Measurements from ENCODE around the gene REG1B.

The REG1B gene

DNA sequence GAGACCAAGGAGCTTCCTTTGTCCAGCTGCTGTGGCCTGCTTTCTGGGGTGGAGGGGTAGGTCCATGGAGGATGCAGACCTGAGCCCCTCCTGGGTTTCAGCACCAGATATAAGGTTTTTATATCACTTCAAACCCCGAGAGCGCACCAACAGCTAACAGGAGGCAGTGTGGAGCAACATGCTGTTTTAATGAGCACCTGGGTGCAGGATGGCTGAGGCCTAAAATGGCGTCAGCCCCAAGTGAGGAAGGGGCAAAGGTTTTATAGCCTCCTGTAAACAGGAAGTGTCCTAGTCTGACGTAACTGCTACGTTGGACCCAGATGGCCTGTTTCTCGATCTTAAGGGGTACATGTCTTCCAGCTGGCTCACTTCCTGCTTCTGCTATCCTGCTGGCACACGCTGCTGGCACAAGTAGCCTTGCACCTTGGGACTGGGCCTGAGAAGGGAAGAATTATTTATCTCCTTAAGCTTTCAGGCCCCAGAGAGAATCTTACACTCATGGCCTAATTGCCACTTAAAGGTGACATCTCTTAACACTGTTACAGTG is 11.4 kb upstream of the REG1B start:
- Histone ChIP-seq H4K20me1 (ENCODE audit: insufficient read depth, low read length) (no peaks in the 10 kb centered on the region), H3K4me1 (ENCODE audit: low read length) (no peaks in the 10 kb centered on the region), H3K27ac (ENCODE audit: low read length) (no peak overlapping the region), H3K79me2 (ENCODE audit: low read length) (no peaks in the 10 kb centered on the region), H3F3A (ENCODE audit: insufficient read depth, low read length) (no peaks in the 10 kb centered on the region), H3K9me2 (replicated peaks; ENCODE audit: insufficient read depth, low read length) (no peaks in the 10 kb centered on the region), H2AFZ (ENCODE audit: low read length) (no peak overlapping the region), H3K4me2 (ENCODE audit: low read depth, low read length) (no peak overlapping the region), H3K9ac (ENCODE audit: low read length) (no peak overlapping the region), H3K9me3 (replicated peaks; ENCODE audit: insufficient read depth, low read length) (no peaks in the 10 kb centered on the region), H3K36me3 (replicated peaks; ENCODE audit: insufficient read depth, low read length) (no peaks in the 10 kb centered on the region), H3K27me3 (replicated peaks; ENCODE audit: insufficient read depth, low read length) (no peaks in the 10 kb centered on the region), H3K4me3 (ENCODE audit: low read length) (no peak overlapping the region)
- TF ChIP-seq EZH2phosphoT487 (IDR thresholded peaks at IDR 0.05; ENCODE audit: low read length) = no peak
- no peak for TF ChIP-seq EZH2 (optimal IDR thresholded peaks at IDR 0.05; ENCODE audit: low read depth, low read length)
- TF ChIP-seq, protein P1, sequence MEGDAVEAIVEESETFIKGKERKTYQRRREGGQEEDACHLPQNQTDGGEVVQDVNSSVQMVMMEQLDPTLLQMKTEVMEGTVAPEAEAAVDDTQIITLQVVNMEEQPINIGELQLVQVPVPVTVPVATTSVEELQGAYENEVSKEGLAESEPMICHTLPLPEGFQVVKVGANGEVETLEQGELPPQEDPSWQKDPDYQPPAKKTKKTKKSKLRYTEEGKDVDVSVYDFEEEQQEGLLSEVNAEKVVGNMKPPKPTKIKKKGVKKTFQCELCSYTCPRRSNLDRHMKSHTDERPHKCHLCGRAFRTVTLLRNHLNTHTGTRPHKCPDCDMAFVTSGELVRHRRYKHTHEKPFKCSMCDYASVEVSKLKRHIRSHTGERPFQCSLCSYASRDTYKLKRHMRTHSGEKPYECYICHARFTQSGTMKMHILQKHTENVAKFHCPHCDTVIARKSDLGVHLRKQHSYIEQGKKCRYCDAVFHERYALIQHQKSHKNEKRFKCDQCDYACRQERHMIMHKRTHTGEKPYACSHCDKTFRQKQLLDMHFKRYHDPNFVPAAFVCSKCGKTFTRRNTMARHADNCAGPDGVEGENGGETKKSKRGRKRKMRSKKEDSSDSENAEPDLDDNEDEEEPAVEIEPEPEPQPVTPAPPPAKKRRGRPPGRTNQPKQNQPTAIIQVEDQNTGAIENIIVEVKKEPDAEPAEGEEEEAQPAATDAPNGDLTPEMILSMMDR (IDR thresholded peaks at IDR 0.05; ENCODE audit: low read length) = no peak
- no peak for DNase-seq

DNA sequence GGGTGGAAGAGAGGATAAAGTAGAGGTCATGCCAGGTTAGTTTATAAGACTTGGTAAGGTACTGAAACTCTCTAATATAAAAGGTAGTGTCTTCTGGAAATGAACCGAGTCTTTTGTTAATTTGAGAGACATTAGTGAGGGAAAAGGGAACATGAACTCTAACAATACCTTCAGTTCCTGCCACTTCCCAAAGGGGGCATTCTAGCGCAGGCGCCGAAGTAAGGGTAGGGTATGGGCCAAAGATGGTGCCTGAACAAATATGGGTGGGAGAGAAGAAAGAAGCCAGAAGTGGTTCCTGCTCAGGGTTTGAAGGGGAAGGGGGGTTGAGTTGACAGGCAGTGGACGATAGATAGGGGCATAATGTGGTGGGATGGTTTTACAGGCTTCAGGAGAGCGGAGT is 10.1 kb upstream of the REG1B start:
- DNase-seq = no peak
- H3K79me2 ChIP-seq (ENCODE audit: low read length) = no peaks in the 10 kb centered on the region
- TF ChIP-seq EZH2phosphoT487 (IDR thresholded peaks at IDR 0.05; ENCODE audit: low read length) (no peak), EZH2 (optimal IDR thresholded peaks at IDR 0.05; ENCODE audit: low read depth, low read length) (no peak)
- no peak overlapping the region for H3K9ac ChIP-seq (ENCODE audit: low read length)
- H3K4me3 ChIP-seq (ENCODE audit: low read length) = no peak overlapping the region
- no peak overlapping the region for H2AFZ ChIP-seq (ENCODE audit: low read length)
- no peaks in the 10 kb centered on the region for H4K20me1 ChIP-seq (ENCODE audit: insufficient read depth, low read length)
- H3F3A ChIP-seq (ENCODE audit: insufficient read depth, low read length) = no peaks in the 10 kb centered on the region
- no peak overlapping the region for H3K4me2 ChIP-seq (ENCODE audit: low read depth, low read length)
- H3K9me3 ChIP-seq (replicated peaks; ENCODE audit: insufficient read depth, low read length) = no peaks in the 10 kb centered on the region
- no peaks in the 10 kb centered on the region for H3K27me3 ChIP-seq (replicated peaks; ENCODE audit: insufficient read depth, low read length)
- H3K4me1 ChIP-seq (ENCODE audit: low read length) = no peaks in the 10 kb centered on the region
- H3K9me2 ChIP-seq (replicated peaks; ENCODE audit: insufficient read depth, low read length) = no peaks in the 10 kb centered on the region
- H3K36me3 ChIP-seq (replicated peaks; ENCODE audit: insufficient read depth, low read length) = no peaks in the 10 kb centered on the region
- H3K27ac ChIP-seq (ENCODE audit: low read length) = no peak overlapping the region

DNA sequence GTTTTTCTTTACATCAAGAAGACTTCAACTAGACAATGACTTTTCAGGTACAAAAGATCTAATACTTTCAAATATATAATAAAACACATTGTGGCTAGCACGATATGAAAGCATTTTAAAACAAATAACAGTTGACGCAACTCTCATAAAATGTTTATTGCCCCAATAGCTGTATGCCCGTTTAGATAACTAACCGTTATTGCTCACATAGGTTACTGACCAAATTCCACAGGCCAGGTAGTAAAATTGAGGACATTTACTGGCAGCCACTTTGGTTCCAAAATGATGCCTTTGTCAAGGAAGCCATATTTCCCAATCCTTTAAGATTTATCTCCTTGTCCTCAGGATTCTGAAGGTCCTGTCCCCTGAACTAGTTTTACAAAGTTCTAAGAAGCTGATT is 2.9 kb upstream of the REG1B start:
- Histone ChIP-seq H3K36me3 (replicated peaks; ENCODE audit: insufficient read depth, low read length) (no peaks in the 10 kb centered on the region), H3K9ac (ENCODE audit: low read length) (no peak overlapping the region), H3K79me2 (ENCODE audit: low read length) (no peaks in the 10 kb centered on the region), H2AFZ (ENCODE audit: low read length) (no peak overlapping the region), H3K9me2 (replicated peaks; ENCODE audit: insufficient read depth, low read length) (no peaks in the 10 kb centered on the region), H3F3A (ENCODE audit: insufficient read depth, low read length) (no peaks in the 10 kb centered on the region), H3K27ac (ENCODE audit: low read length) (no peak overlapping the region), H3K4me1 (ENCODE audit: low read length) (no peaks in the 10 kb centered on the region), H3K4me2 (ENCODE audit: low read depth, low read length) (no peak overlapping the region), H3K4me3 (ENCODE audit: low read length) (no peak overlapping the region), H3K9me3 (replicated peaks; ENCODE audit: insufficient read depth, low read length) (no peaks in the 10 kb centered on the region), H3K27me3 (replicated peaks; ENCODE audit: insufficient read depth, low read length) (no peaks in the 10 kb centered on the region), H4K20me1 (ENCODE audit: insufficient read depth, low read length) (no peaks in the 10 kb centered on the region)
- TF ChIP-seq EZH2 (optimal IDR thresholded peaks at IDR 0.05; ENCODE audit: low read depth, low read length) = no peak
- no peak for DNase-seq

DNA sequence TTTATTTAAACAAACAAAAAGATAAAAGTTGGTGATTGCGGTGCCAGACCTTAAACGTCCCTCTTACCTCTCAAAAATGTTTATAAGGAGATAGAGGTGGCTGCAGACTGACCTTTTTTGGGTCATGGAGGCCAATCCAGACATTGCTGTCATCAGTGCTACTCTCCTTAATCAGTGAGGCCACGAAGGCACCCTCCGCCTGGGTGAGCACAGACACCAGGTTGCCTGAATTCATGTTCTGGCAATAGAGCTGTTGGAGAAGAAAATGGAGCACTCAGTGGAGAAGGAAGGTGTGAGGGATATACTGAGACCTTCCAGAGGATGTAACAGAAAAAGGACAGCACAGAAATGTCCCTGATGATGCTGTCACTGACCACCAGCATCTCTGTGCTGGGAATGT is 1.5 kb downstream of the REG1B start:
- Histone ChIP-seq H3K9ac (ENCODE audit: low read length) (no peak overlapping the region), H3K4me3 (ENCODE audit: low read length) (no peak overlapping the region), H3K27ac (ENCODE audit: low read length) (no peak overlapping the region), H3K4me1 (ENCODE audit: low read length) (no peaks in the 10 kb centered on the region), H3F3A (ENCODE audit: insufficient read depth, low read length) (no peaks in the 10 kb centered on the region), H3K36me3 (replicated peaks; ENCODE audit: insufficient read depth, low read length) (no peaks in the 10 kb centered on the region), H2AFZ (ENCODE audit: low read length) (no peak overlapping the region), H3K27me3 (replicated peaks; ENCODE audit: insufficient read depth, low read length) (no peaks in the 10 kb centered on the region), H3K9me2 (replicated peaks; ENCODE audit: insufficient read depth, low read length) (no peaks in the 10 kb centered on the region), H3K79me2 (ENCODE audit: low read length) (no peaks in the 10 kb centered on the region), H4K20me1 (ENCODE audit: insufficient read depth, low read length) (no peaks in the 10 kb centered on the region), H3K4me2 (ENCODE audit: low read depth, low read length) (no peak overlapping the region), H3K9me3 (replicated peaks; ENCODE audit: insufficient read depth, low read length) (no peaks in the 10 kb centered on the region)
- TF ChIP-seq EZH2 (optimal IDR thresholded peaks at IDR 0.05; ENCODE audit: low read depth, low read length) (no peak), EZH2phosphoT487 (IDR thresholded peaks at IDR 0.05; ENCODE audit: low read length) (no peak)
- TF ChIP-seq, protein P1 (IDR thresholded peaks at IDR 0.05; ENCODE audit: low read length) = no peak
- DNase-seq = no peak

Data from MM.1S (cell line).